ENCODE data around the gene GJA9. TPM values are rescaled to one million over a fixed set of nuclear protein-coding genes. Genes with fewer than 3 reads are reported as not detected.
A peak's percentile ranks its signal among the peaks of the same experiment; 100 is the strongest.
"Not testable (repeated sequence)": the region's sequence is repeated elsewhere in the genome, so short reads cannot be mapped to it uniquely, and the experiment has no call there.

The GJA9 gene
- polyA plus RNA-seq, 1 experiment, result 0.05 TPM

- ChIA-PET CTCF (interaction anchor here (0.8 kb wide), 1 partner anchor 10 kb away, joined by 3 read pairs; no protein-coding TSS in a partner anchor), POLR2A (no interaction called here)
- DNase-seq (ENCODE audit: low read depth), result peak; percentile 78
- TF ChIP-seq, protein P1, sequence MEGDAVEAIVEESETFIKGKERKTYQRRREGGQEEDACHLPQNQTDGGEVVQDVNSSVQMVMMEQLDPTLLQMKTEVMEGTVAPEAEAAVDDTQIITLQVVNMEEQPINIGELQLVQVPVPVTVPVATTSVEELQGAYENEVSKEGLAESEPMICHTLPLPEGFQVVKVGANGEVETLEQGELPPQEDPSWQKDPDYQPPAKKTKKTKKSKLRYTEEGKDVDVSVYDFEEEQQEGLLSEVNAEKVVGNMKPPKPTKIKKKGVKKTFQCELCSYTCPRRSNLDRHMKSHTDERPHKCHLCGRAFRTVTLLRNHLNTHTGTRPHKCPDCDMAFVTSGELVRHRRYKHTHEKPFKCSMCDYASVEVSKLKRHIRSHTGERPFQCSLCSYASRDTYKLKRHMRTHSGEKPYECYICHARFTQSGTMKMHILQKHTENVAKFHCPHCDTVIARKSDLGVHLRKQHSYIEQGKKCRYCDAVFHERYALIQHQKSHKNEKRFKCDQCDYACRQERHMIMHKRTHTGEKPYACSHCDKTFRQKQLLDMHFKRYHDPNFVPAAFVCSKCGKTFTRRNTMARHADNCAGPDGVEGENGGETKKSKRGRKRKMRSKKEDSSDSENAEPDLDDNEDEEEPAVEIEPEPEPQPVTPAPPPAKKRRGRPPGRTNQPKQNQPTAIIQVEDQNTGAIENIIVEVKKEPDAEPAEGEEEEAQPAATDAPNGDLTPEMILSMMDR (IDR thresholded peaks at IDR 0.05; ENCODE audit: insufficient read depth, low read depth, low read length), result no peak
- Histone ChIP-seq H3K27me3 (ENCODE audit: control insufficient read depth, insufficient read depth, low read length) (no peaks in the 10 kb centered on the region), H3K36me3 (ENCODE audit: control insufficient read depth, insufficient read depth, low read length) (peaks cover 6% of the 10 kb centered on the region), H3K4me3 (ENCODE audit: low read depth, low read length) (peak within 1 kb of the TSS; percentile 93)
Observed at GRCh38 chr1:38859561-38860453, 21.6 kb downstream of the GJA9 start, which contains the start of gene RRAGC. Gene RRAGC (minus strand): TSS chr1:38859772. CDS start chr1:38859646, 126 bp downstream.

DNA sequence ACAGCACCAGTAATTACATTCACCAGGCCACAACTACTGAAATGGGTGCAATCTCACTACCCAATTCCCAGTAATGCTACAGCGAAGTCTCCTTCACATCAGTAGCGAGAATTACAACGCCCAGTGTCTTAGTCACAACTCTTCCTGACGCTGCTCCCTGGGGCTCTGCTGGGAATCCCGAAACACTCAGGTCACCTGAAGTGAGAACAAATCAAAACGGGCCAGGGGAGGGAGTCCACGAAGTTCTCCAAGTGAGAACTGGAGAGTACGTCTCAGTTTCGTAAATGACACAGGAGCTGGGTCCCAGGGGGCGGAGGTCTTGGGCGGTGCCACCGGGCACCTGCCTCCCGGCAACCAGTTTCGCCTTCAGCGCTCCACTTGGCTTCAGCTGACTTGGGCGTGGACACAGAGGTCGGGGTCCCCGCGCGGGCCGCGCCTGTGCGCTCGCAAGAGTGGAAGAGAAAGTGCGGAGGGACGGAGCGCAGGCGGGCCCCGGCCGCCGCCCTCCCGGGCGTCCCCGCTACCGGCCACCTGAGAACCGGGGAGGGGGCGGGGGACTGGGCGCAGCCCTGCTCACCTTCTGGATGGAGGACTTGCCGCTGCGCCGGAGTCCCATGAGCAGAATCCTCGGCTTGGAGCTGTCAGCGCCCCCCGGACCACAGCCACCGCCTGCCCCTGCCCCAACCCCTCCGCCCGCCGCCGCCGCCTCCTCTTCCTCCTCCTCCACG is 22.4 kb downstream of the GJA9 start:
- H3K4me3 ChIP-seq (ENCODE audit: low read depth, low read length), result peak overlapping the region; percentile 93
- H3K36me3 ChIP-seq (ENCODE audit: control insufficient read depth, insufficient read depth, low read length), result peaks cover 6% of the 10 kb centered on the region
- ChIA-PET CTCF (interaction anchor here (0.7 to 0.8 kb wide), 2 partner anchors 9 to 233 kb away, joined by 3 read pairs; no protein-coding TSS in a partner anchor), POLR2A (no interaction called here)
- TF ChIP-seq, protein P1 (IDR thresholded peaks at IDR 0.05; ENCODE audit: insufficient read depth, low read depth, low read length), result no peak
- DNase-seq (ENCODE audit: low read depth), result peak; percentile 13
- H3K27me3 ChIP-seq (ENCODE audit: control insufficient read depth, insufficient read depth, low read length), result no peaks in the 10 kb centered on the region

DNA sequence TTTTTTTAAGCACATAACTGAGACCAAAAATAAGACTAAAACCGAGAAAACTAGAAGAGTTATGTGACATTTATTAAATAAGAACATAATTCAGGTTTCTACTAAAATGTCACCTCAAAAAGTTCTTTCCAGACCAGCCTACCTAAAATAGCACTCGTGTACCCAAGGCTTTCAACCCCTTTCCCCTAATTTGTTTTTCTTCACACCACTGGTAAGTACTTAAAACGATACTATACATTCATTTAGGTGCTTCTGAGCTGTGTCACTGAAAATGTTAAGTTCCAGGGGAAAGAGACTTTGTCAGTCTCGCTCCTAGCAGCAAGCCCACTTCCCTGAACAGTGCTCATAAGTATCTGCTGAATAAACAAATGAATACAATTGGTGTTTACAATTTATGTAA is 28.6 kb downstream of the GJA9 start:
- DNase-seq (ENCODE audit: low read depth), result no peak
- peaks cover 7% of the 10 kb centered on the region for H3K36me3 ChIP-seq (ENCODE audit: control insufficient read depth, insufficient read depth, low read length)
- ChIA-PET POLR2A (no interaction called here), CTCF (interaction anchor here (1.4 kb wide), 1 partner anchor 18 kb away, joined by 4 read pairs; no protein-coding TSS in a partner anchor)
- TF ChIP-seq, protein P1 (IDR thresholded peaks at IDR 0.05; ENCODE audit: insufficient read depth, low read depth, low read length), result no peak
- no peaks in the 10 kb centered on the region for H3K27me3 ChIP-seq (ENCODE audit: control insufficient read depth, insufficient read depth, low read length)
- no peak overlapping the region for H3K4me3 ChIP-seq (ENCODE audit: low read depth, low read length)

DNA sequence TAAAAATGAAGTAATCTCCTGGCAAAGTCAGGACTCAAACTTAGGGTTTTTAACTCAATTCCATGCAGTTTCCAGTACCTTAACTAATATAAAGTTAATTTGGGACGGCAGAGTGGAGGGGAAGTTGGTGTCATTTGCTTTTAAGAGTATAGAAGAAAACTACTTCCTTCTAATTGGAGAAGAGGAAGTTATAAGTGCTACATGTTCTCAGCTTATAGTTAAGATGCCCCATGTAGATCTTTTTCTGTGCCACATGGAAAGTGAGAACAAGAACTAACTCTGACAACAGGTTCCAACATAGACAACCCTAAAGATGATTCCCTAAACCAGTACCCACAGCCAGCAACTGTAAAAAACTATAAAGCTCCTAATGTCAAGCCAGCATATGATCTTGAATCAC is 33.3 kb downstream of the GJA9 start:
- Histone ChIP-seq H3K4me3 (ENCODE audit: low read depth, low read length) (no peak overlapping the region), H3K27me3 (ENCODE audit: control insufficient read depth, insufficient read depth, low read length) (no peaks in the 10 kb centered on the region), H3K36me3 (ENCODE audit: control insufficient read depth, insufficient read depth, low read length) (peaks cover 3% of the 10 kb centered on the region)
- no peak for DNase-seq (ENCODE audit: low read depth)
- ChIA-PET POLR2A (no interaction called here), CTCF (no interaction called here)
- TF ChIP-seq, protein P1 (IDR thresholded peaks at IDR 0.05; ENCODE audit: insufficient read depth, low read depth, low read length), result no peak

GRCh38 chr1:38846210-38846609 is 35.2 kb downstream of the GJA9 start:
- H3K27me3 ChIP-seq (ENCODE audit: control insufficient read depth, insufficient read depth, low read length), result no peaks in the 10 kb centered on the region
- POLR2A ChIA-PET, result no interaction called here
- no peak for DNase-seq (ENCODE audit: low read depth)
- H3K36me3 ChIP-seq (ENCODE audit: control insufficient read depth, insufficient read depth, low read length), result peaks cover 3% of the 10 kb centered on the region
- CTCF ChIA-PET, result interaction anchor here (1.0 to 1.8 kb wide), 5 partner anchors 10 to 246 kb away, joined by 3 to 6 read pairs (median 5); no protein-coding TSS in a partner anchor
- TF ChIP-seq, protein P1 (IDR thresholded peaks at IDR 0.05; ENCODE audit: insufficient read depth, low read depth, low read length), result no peak
- no peak overlapping the region for H3K4me3 ChIP-seq (ENCODE audit: low read depth, low read length)

GRCh38 chr1:38845088-38845487 is 36.3 kb downstream of the GJA9 start:
- CTCF ChIA-PET, result interaction anchor here (1.3 to 1.8 kb wide), 3 partner anchors 10 to 247 kb away, joined by 5 to 6 read pairs (median 5); no protein-coding TSS in a partner anchor
- H3K36me3 ChIP-seq (ENCODE audit: control insufficient read depth, insufficient read depth, low read length); DNase-seq (ENCODE audit: low read depth); POLR2A ChIA-PET; H3K27me3 ChIP-seq (ENCODE audit: control insufficient read depth, insufficient read depth, low read length); H3K4me3 ChIP-seq (ENCODE audit: low read depth, low read length): not testable (repeated sequence)

Measured in BJ (cell line).